SK-N-MC (cell line): ENCODE results near the gene RGS21.

ENCODE experiments used
- FOXP2 ChIP-seq: optimal IDR thresholded peaks from 2 replicates; pipeline ENCODE3; 2011; ENCODE audit warnings: mild to moderate bottlenecking, moderate library complexity; ENCODE audit not compliant: insufficient read depth; ENCODE audit errors: extremely low read length, control extremely low read depth
- POLR2AphosphoS5 ChIP-seq: IDR thresholded peaks from 2 replicates; pipeline ENCODE4 v1.6.1; 2012; ENCODE audit warnings: mild to moderate bottlenecking, low read depth, low read length, borderline replicate concordance

DNA sequence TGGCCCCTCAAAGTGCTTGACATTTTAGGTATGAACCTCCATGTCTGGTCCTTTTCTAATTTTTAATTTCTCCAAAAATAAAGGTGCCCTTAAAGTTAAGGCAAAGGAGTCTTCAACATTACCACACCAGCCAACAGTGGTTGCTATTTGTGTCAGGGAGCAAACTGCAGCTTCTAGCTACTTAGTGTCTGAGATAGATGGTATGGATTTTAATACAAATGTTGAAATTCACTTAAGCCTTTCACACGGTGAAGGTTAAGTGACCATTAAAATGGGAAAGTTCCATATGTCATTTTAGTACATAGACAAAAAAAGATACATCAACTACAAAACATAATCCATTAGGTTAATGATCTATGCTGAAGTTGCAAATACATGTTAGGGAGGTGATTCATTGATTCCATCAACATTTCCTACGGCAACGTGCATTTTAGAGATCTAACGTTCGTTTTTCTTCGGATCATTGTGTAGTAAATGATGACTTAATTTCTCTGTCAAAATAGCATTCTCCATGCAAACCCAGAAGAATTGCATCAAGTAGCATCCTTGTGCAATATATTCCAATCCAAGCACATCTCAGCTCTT lies 48.2 kb upstream of the RGS21 start:
- TF ChIP-seq POLR2AphosphoS5 (no peak), FOXP2 (no peak)
